HG02798 (cell line): Measurements from ENCODE around the gene PPP1R15B.
A peak's percentile ranks its signal among the peaks of the same experiment; 100 is the strongest.

Experiments
- ATAC-seq: cut with Tn5 transposase; IDR thresholded peaks from one replicate; pipeline ENCODE4 v1.9.1; 2021; ENCODE audit warnings: mild to moderate bottlenecking; ENCODE audit not compliant: unreplicated experiment, poor library complexity

The PPP1R15B gene

GRCh38 chr1:204405988-204406387 lies 5.6 kb downstream of the PPP1R15B start:
- no peak for ATAC-seq

- ATAC-seq, result no peak
These were observed 7.0 kb downstream of the PPP1R15B start for GRCh38 chr1:204404629-204405028.

GRCh38 chr1:204402391-204402790 lies 9.2 kb downstream of the PPP1R15B start:
- no peak for ATAC-seq

GRCh38 chr1:204401730-204402129 lies 9.9 kb downstream of the PPP1R15B start:
- ATAC-seq, result no peak

GRCh38 chr1:204400882-204401510 lies 10.6 kb downstream of the PPP1R15B start:
- no peak for ATAC-seq

- ATAC-seq, result peak; percentile 85
These were observed 13.2 kb downstream of the PPP1R15B start for GRCh38 chr1:204398197-204399125.

GRCh38 chr1:204396015-204396583 lies 15.5 kb downstream of the PPP1R15B start:
- ATAC-seq, result no peak

GRCh38 chr1:204391629-204392028 lies 20.0 kb downstream of the PPP1R15B start:
- no peak for ATAC-seq

- ATAC-seq, result no peak
These were observed 20.7 kb downstream of the PPP1R15B start for GRCh38 chr1:204390751-204391466.

- no peak for ATAC-seq
These were observed 25.9 kb downstream of the PPP1R15B start for GRCh38 chr1:204385727-204386126.

GRCh38 chr1:204384636-204385352 lies 26.8 kb downstream of the PPP1R15B start:
- no peak for ATAC-seq

GRCh38 chr1:204383163-204383904 lies 28.3 kb downstream of the PPP1R15B start:
- no peak for ATAC-seq

GRCh38 chr1:204382714-204383083 lies 28.9 kb downstream of the PPP1R15B start:
- ATAC-seq, result no peak

- ATAC-seq, result no peak
These were observed 31.3 kb downstream of the PPP1R15B start for GRCh38 chr1:204380293-204380831.

GRCh38 chr1:204377800-204378668 lies 33.6 kb downstream of the PPP1R15B start:
- ATAC-seq, result peak; percentile 45

- ATAC-seq, result no peak
These were observed 34.5 kb downstream of the PPP1R15B start for GRCh38 chr1:204376919-204377799.

- no peak for ATAC-seq
These were observed 35.2 kb downstream of the PPP1R15B start for GRCh38 chr1:204376465-204376864.
